ENCODE data around the gene SVIP.

SVIP gene

GRCh38 chr11:22798901-22799300 lies 30.7 kb downstream of the SVIP start:
- Histone ChIP-seq H3K9me3 (ENCODE audit: control insufficient read depth, low read length) (no peaks in the 10 kb centered on the region), H3K4me1 (no peaks in the 10 kb centered on the region), H3K4me2 (ENCODE audit: low read length) (no peak overlapping the region), H3K4me3 (ENCODE audit: low read depth, low read length) (no peak overlapping the region), H3K79me2 (no peaks in the 10 kb centered on the region), H3K27me3 (ENCODE audit: control insufficient read depth, insufficient read depth, low read length) (no peaks in the 10 kb centered on the region), H3K27ac (no peak overlapping the region), H3K9ac (no peak overlapping the region), H3K36me3 (ENCODE audit: control insufficient read depth, insufficient read depth, low read length) (no peaks in the 10 kb centered on the region), H2AFZ (no peak overlapping the region)
- TF ChIP-seq CTCF (IDR thresholded peaks at IDR 0.05): no peak

GRCh38 chr11:22797047-22797446 lies 32.6 kb downstream of the SVIP start:
- Histone ChIP-seq H3K4me2 (ENCODE audit: low read length) (no peak overlapping the region), H3K36me3 (ENCODE audit: control insufficient read depth, insufficient read depth, low read length) (no peaks in the 10 kb centered on the region), H3K4me3 (ENCODE audit: low read depth, low read length) (no peak overlapping the region)

GRCh38 chr11:22795914-22796313 lies 33.7 kb downstream of the SVIP start:
- Histone ChIP-seq H3K4me2 (ENCODE audit: low read length) (no peak overlapping the region), H3K4me1 (no peaks in the 10 kb centered on the region), H3K9ac (no peak overlapping the region), H2AFZ (no peak overlapping the region), H3K27ac (no peak overlapping the region), H3K36me3 (ENCODE audit: control insufficient read depth, insufficient read depth, low read length) (no peaks in the 10 kb centered on the region), H3K79me2 (no peaks in the 10 kb centered on the region), H3K4me3 (ENCODE audit: low read depth, low read length) (no peak overlapping the region), H3K9me3 (ENCODE audit: control insufficient read depth, low read length) (no peaks in the 10 kb centered on the region), H3K27me3 (ENCODE audit: control insufficient read depth, insufficient read depth, low read length) (no peaks in the 10 kb centered on the region)
- no peak for TF ChIP-seq CTCF (IDR thresholded peaks at IDR 0.05)

More at GRCh38 chr11:22797047-22797446, 32.6 kb downstream of the SVIP start:
- Histone ChIP-seq H3K9me3 (ENCODE audit: control insufficient read depth, low read length) (no peaks in the 10 kb centered on the region), H2AFZ (no peak overlapping the region), H3K9ac (no peak overlapping the region), H3K27me3 (ENCODE audit: control insufficient read depth, insufficient read depth, low read length) (no peaks in the 10 kb centered on the region), H3K4me1 (no peaks in the 10 kb centered on the region), H3K27ac (no peak overlapping the region), H3K79me2 (no peaks in the 10 kb centered on the region)
- TF ChIP-seq CTCF (IDR thresholded peaks at IDR 0.05): no peak

GRCh38 chr11:22792497-22792896 lies 37.1 kb downstream of the SVIP start:
- TF ChIP-seq CTCF (IDR thresholded peaks at IDR 0.05): no peak
- Histone ChIP-seq H3K9ac (no peak overlapping the region), H3K4me1 (no peaks in the 10 kb centered on the region), H3K4me2 (ENCODE audit: low read length) (no peak overlapping the region), H3K36me3 (ENCODE audit: control insufficient read depth, insufficient read depth, low read length) (no peaks in the 10 kb centered on the region), H3K79me2 (no peaks in the 10 kb centered on the region), H3K27ac (no peak overlapping the region), H2AFZ (no peak overlapping the region), H3K4me3 (ENCODE audit: low read depth, low read length) (no peak overlapping the region), H3K27me3 (ENCODE audit: control insufficient read depth, insufficient read depth, low read length) (no peaks in the 10 kb centered on the region), H3K9me3 (ENCODE audit: control insufficient read depth, low read length) (no peaks in the 10 kb centered on the region)

GRCh38 chr11:22787551-22788162 lies 41.9 kb downstream of the SVIP start:
- Histone ChIP-seq H3K79me2 (no peaks in the 10 kb centered on the region), H3K9ac (no peak overlapping the region), H2AFZ (no peak overlapping the region), H3K27me3 (ENCODE audit: control insufficient read depth, insufficient read depth, low read length) (no peaks in the 10 kb centered on the region), H3K4me3 (ENCODE audit: low read depth, low read length) (no peak overlapping the region), H3K27ac (no peak overlapping the region), H3K4me2 (ENCODE audit: low read length) (no peak overlapping the region), H3K4me1 (no peaks in the 10 kb centered on the region), H3K36me3 (ENCODE audit: control insufficient read depth, insufficient read depth, low read length) (no peaks in the 10 kb centered on the region), H3K9me3 (ENCODE audit: control insufficient read depth, low read length) (no peaks in the 10 kb centered on the region)
- TF ChIP-seq CTCF (IDR thresholded peaks at IDR 0.05): peak; percentile 51

Data from parathyroid adenoma (tissue), 2 donors.